GM19043 (cell line): ENCODE data around the gene APCDD1L.
"Not testable (repeated sequence)": the region's sequence is repeated elsewhere in the genome, so short reads cannot be mapped to it uniquely, and the experiment has no call there.

ENCODE experiments used
- ATAC-seq: cut with Tn5 transposase; IDR thresholded peaks from one replicate; pipeline ENCODE4 v1.9.1; 2021; ENCODE audit warnings: low read depth; ENCODE audit not compliant: unreplicated experiment

Gene APCDD1L

GRCh38 chr20:58518387-58518786 lies 3.2 kb upstream of the APCDD1L start:
- no peak for ATAC-seq

GRCh38 chr20:58514321-58515232 lies 622 bp downstream of the APCDD1L start:
- ATAC-seq, result no peak

- no peak for ATAC-seq
Observed at GRCh38 chr20:58513580-58514285, 1.5 kb downstream of the APCDD1L start.

GRCh38 chr20:58512808-58513552 lies 2.2 kb downstream of the APCDD1L start:
- no peak for ATAC-seq

- no peak for ATAC-seq
Observed at GRCh38 chr20:58511861-58512260, 3.3 kb downstream of the APCDD1L start.

GRCh38 chr20:58511364-58511763 lies 3.8 kb downstream of the APCDD1L start:
- ATAC-seq, result no peak

GRCh38 chr20:58510921-58511320 lies 4.3 kb downstream of the APCDD1L start:
- ATAC-seq, result no peak

GRCh38 chr20:58508762-58509395 lies 6.3 kb downstream of the APCDD1L start:
- ATAC-seq, result no peak

GRCh38 chr20:58506999-58507398 lies 8.2 kb downstream of the APCDD1L start:
- ATAC-seq, result not testable (repeated sequence)

- ATAC-seq, result no peak
Observed at GRCh38 chr20:58504566-58504965, 10.6 kb downstream of the APCDD1L start.

- no peak for ATAC-seq
Observed at GRCh38 chr20:58503668-58504067, 11.5 kb downstream of the APCDD1L start.

GRCh38 chr20:58500256-58500655 lies 14.9 kb downstream of the APCDD1L start:
- ATAC-seq, result no peak

- ATAC-seq, result no peak
Observed at GRCh38 chr20:58498470-58499068, 16.6 kb downstream of the APCDD1L start.

- no peak for ATAC-seq
Observed at GRCh38 chr20:58497724-58498469, 17.3 kb downstream of the APCDD1L start.

- ATAC-seq, result no peak
Observed at GRCh38 chr20:58497076-58497641, 18.0 kb downstream of the APCDD1L start.

GRCh38 chr20:58496429-58496769 lies 18.8 kb downstream of the APCDD1L start:
- no peak for ATAC-seq

GRCh38 chr20:58495623-58496428 lies 19.4 kb downstream of the APCDD1L start:
- ATAC-seq, result no peak

- ATAC-seq, result no peak
Observed at GRCh38 chr20:58494923-58495622, 20.1 kb downstream of the APCDD1L start.
